GM10266 (cell line): ENCODE results near the gene GOPC.

Experiments
- DNase-seq: peaks from one replicate; pipeline ENCODE4 v3.0.0; 2012; ENCODE audit errors: extremely low spot score
- CTCF ChIP-seq: IDR thresholded peaks from 2 replicates; pipeline ENCODE4 v1.5.1; 2012; ENCODE audit warnings: mild to moderate bottlenecking, low read depth; ENCODE audit not compliant: control insufficient read depth, insufficient read depth; ENCODE audit errors: missing control alignments

The GOPC gene

DNA sequence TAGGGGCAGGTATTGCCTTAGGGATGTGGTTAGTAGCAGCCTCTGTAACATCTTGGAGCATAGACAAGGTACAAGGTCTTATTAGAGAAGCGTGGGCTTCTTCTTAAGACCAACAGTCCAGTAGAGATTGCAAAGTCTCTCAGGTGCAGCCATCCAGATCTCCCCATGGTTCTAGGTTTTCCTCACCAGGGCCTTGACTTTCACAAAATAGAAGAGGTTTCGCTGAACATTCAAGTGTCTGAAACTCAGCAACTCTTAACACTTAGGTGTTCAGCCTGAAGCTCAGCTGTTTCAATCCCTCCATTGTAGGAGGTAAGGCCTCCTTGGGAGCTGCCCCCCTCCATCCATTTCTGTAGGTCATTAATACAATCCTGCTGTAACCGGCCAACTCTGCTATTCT is 44.4 kb downstream of the GOPC start:
- TF ChIP-seq CTCF, result no peak
- DNase-seq, result no peak

- no peak for DNase-seq
- peak; percentile 76 for TF ChIP-seq CTCF
Observed at GRCh38 chr6:117555882-117556498, 46.3 kb downstream of the GOPC start.

- no peak for TF ChIP-seq CTCF
Observed at GRCh38 chr6:117555262-117555849, 47.0 kb downstream of the GOPC start.

DNA sequence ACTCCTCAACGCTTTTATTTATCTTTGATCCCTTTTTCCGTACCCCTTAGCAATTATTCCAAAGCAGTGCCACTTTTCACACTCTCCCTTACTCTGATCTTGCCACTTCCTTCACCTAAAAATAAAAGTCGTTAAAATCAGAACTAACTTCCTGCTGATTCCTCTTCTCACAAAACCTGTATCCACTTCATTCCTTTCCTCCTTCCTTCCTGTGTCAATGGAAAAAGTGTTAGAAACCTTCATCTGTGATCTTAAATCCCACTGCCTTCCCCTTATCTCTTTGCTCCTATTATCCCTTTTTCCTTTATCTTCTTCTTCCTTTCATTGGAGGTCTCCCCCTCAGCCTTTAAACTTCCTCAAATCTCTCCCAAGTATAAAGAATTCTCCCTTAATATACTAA is 49.2 kb downstream of the GOPC start:
- no peak for TF ChIP-seq CTCF
- no peak for DNase-seq

More at GRCh38 chr6:117555262-117555849, 47.0 kb downstream of the GOPC start:
- DNase-seq, result no peak

- DNase-seq, result no peak
- TF ChIP-seq CTCF, result no peak
Observed at GRCh38 chr6:117552618-117553017, 49.7 kb downstream of the GOPC start.

- DNase-seq, result no peak
- no peak for TF ChIP-seq CTCF
Observed at GRCh38 chr6:117550618-117551242, 51.6 kb downstream of the GOPC start.

DNA sequence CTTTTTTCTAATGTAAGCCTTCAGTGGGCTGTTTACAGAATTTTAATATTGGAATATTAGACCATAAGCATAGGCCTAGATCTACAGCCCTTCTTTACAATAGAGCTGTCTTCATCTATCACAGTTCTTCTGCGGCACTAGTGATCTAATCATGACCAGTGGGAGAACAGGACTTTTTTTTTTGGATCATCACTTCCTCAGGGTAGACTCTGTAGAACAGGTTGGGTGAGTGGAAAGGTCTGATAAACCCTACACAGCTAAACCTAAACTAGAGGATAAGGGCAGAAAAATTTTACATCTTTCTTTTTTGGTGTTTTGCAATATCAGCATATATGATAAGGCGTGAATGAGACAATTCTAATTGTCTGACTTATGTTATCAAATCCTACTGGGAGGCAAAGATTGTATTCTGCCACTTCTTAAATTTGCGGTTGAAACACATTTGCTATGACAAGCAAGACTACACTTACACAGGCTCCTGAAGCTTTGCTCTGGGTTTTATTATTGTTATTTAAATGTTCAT is 52.2 kb downstream of the GOPC start:
- DNase-seq, result no peak
- no peak for TF ChIP-seq CTCF
